GM21515 (cell line): ENCODE measurements around the gene TMC1.
"Not testable (repeated sequence)": the region's sequence is repeated elsewhere in the genome, so short reads cannot be mapped to it uniquely, and the experiment has no call there.

ENCODE experiments used
- ATAC-seq: cut with Tn5 transposase; IDR thresholded peaks from one replicate; pipeline ENCODE4 v1.9.1; 2021; ENCODE audit not compliant: unreplicated experiment

Gene TMC1

DNA sequence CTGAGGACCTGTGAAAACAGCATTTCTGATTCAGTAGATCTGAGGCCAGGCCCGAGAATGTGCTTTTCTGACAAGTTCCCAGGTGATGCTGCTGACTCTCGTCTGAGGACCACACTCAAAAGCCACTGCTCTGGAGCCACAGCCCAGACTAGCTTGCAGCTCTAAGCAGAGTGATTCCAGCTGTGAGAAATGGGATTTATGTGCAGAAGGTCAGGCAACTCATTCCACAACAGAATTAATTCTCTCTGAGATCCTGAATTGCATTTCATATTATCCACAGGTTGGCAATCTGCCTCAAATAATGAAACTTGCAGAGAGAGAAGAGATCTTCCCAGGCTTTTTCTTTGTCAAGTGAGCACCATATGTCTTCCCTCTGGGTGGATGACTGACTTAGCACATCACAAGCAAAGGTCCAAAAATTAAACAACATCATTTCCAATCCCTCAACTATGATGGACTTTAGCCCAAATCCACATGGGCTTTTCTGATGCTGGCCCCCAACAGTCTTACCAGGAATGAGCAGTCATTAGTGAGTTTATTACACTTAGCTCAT is 291.2 kb downstream of the TMC1 start:
- ATAC-seq = no peak

GRCh38 chr9:72813544-72813943 is 292.1 kb downstream of the TMC1 start:
- no peak for ATAC-seq

DNA sequence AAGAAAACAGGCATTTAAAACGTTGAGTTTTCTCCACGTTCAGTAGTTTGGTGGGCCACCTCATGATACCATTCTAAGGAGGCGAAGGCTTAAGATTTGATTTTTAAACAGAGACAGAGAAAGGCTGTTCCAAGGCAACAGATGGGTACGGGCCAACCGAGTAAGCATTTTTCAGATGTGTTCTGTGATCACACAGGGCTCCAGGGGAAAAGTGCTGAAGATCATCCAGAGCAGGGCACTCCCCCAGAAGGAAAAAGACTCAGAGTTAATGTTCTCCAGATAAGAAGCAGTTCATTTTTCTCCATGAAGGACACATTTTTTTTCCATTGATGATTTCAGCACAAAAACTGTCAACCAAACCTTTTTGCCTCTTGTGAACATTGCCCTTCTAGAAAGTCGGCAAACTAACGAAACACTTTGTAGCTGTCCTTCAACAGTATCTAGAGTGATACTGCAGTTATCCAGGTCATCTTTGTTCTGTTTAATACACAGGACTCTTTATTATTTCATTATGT is 292.7 kb downstream of the TMC1 start:
- no peak for ATAC-seq

DNA sequence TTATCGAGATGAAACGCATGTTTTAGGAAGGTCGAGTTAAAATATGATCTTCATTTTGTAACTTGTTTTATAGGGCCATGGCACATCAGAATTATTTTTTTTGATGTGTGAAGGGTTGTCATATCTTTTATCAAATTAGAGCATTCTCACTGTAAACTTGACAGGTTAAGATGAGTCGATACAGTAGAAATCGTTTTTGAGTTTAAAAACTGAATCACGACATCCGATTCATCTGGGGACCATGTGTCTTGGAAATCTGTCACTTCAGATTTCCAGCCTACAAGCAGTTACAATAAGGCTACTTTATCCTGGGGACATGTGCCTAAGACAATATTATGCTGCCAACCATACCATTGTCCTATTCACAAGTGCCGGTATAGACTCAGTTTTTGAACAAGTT is 295.3 kb downstream of the TMC1 start:
- ATAC-seq = no peak

DNA sequence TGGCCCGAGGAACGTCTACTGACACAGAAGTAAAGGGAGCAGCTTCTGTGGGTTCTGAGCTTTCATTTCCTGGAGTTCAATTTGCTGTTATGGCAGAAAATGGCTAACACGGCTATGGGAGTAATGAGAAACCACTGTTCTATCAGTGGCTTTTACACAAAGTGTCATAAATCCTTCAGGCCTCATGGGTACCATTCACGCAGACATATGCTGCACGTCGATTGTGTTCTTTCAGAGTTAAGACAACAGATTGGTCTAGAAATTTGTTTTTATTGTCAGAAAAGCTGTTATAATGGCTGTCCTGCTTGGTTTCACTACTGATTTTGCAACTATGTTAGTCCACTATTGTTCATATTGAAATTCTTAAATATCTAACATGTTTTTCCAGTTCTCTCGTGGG is 296.0 kb downstream of the TMC1 start:
- ATAC-seq = no peak

GRCh38 chr9:72818385-72818784 is 297.0 kb downstream of the TMC1 start:
- no peak for ATAC-seq

GRCh38 chr9:72823971-72824370 is 302.6 kb downstream of the TMC1 start:
- no peak for ATAC-seq

GRCh38 chr9:72826996-72827949 is 305.9 kb downstream of the TMC1 start:
- no peak for ATAC-seq

DNA sequence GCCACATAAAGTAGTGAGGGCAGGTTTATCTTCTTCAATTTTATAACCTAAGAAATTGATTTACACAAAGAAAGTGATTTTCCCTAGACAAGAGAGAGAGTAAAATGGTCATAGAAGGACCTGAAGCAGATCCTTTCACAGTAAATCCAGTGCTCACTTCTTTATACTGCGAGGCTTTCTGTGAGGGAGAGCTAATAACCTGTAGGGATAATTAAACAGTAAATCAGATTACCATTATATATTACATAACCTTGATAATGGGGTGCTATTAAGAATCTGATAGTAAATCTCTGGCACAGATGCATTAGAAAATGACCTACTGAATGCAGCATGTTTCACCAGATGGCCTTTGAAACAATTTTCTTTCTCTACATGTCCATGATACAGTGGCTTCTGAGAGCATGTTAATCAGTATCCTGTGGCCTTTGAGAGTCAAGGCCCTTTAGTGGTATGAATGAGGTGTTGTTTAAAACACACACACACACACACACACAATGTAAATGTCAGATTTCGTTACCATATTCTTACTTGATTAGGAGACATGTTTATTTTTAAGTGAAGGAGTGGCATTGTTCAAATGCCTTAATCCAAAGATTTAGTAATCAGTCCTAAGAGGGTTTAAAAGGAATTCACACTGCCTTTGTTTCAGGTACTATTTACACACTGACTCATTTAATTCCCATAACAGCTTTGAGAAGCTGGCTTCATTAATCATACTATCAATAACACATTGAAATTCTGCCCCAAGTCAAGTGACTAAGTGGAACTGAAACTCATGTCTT is 306.7 kb downstream of the TMC1 start:
- no peak for ATAC-seq

GRCh38 chr9:72834994-72835393 is 313.6 kb downstream of the TMC1 start:
- no peak for ATAC-seq

- ATAC-seq = no peak
These were observed 315.4 kb downstream of the TMC1 start for GRCh38 chr9:72836790-72837189.

- no peak for ATAC-seq
These were observed 317.7 kb downstream of the TMC1 start for GRCh38 chr9:72839085-72839484.

GRCh38 chr9:72843520-72844439 is 322.4 kb downstream of the TMC1 start:
- no peak for ATAC-seq

DNA sequence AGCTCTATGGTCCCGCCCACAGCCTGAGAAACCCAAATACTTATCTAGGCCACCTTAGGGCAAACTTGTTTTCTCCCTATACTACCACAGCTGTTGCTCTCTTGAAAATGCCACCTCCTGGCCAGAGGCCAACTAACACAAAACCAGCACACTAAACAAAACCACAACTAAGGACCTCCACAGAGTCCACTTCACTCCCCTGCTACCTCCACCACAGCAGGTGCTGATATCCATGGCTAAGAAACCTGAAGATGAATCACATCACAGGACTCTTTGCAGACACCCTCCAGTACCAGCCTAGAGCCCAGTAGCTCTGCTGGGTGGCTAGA is 323.0 kb downstream of the TMC1 start:
- ATAC-seq = no peak

- not testable (repeated sequence) for ATAC-seq
These were observed 323.6 kb downstream of the TMC1 start for GRCh38 chr9:72845052-72845451.

- not testable (repeated sequence) for ATAC-seq
These were observed 328.8 kb downstream of the TMC1 start for GRCh38 chr9:72850209-72850608.

- no peak for ATAC-seq
These were observed 333.9 kb downstream of the TMC1 start for GRCh38 chr9:72855321-72855720.

DNA sequence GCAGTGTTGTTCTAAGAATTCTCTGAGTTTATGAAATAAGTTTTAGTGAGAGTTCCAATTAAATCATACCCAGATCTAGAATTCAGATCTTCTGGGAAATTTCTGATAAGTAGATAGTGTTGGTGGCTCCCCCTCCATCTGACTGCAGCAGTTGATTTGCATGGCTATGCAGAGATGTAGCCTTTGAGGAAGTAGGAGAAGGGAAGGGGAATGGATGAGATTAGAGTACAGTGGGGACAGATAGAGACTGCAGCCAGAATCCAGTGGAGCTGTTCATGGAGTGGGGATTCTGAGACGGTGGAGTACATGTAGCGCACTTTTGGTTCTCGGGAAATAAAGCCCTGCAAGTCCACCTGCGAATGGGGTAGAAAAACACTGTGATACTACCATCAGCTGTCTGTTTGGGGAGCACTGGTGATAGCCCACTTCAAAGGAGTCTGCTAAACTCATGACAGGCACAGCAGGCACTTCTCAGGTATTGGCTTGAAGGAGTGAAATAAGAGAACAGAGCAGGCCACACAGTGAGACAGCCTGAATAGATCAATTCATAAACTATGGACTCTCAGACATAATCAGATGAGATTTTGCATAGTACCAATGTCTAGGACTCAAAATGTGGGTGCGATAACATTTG is 334.6 kb downstream of the TMC1 start:
- ATAC-seq = no peak

- ATAC-seq = no peak
These were observed 335.7 kb downstream of the TMC1 start for GRCh38 chr9:72856972-72857623.

DNA sequence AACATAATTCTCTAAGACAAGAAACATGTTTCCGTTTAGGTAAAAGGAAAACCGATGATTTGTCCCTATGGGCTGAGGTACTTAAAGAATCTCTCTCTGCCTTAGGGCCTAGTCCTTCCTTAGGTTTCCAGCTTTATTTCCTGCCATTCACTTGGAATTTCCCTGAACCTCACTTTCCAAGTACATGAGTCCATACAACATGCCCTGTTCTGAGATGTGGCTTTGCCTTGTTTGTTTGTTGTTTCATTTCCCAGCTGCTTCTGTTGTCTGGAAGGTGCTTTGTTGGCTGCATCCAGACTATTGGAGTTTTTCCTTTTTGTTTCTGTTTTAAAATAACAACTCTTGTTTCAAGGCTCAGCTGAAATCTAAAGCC is 336.2 kb downstream of the TMC1 start:
- ATAC-seq = no peak
